ENCODE results near the gene STX18. TPM values are rescaled to one million over a fixed set of nuclear protein-coding genes. Genes with fewer than 3 reads are reported as not detected.

STX18 gene
- total RNA-seq, 1 experiment from 2014 or later = 18.5 TPM

DNA sequence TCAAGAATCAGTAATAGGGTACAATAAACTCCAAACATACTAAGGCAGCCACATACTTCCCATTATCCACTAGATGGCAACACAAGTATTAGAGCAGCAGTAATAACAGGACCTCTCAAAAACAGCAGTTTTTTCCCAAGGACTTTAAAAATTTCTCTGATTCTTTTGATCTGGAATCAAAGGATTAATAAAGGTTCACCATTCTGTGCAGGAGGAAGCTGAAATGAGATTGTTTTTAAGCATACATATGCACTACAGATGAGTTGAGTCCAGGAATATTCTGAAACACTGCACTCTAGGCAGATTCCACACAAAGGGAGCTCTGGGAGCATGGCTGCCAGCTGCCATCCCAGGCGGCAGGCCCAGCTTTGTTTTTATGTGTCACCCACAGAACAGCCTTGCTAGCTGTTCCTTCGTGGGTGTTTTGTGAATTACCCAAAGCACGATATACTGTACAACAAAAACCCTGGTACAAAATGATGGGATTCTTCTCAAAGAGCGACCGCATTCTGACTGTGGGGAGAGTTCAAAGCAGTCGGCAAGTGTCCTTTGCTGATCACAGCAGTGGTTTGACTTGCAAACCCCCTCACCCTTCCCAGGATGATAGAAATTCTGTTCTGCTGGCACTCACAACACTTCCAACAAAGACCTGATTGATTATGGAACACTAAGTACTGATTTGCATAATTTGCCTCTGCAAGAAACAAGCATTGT, 61.0 kb downstream of the STX18 start:
- POLR2A ChIA-PET = no interaction called here
- no peak for DNase-seq (ENCODE audit: low read depth, low spot score)
- Histone ChIP-seq H3K9ac (ENCODE audit: low read length) (no peak overlapping the region), H3K79me2 (ENCODE audit: insufficient read depth, low read length) (peaks cover 29% of the 10 kb centered on the region), H3K4me2 (ENCODE audit: low read length) (no peak overlapping the region), H3K36me3 (ENCODE audit: control insufficient read depth in 1 of 2, insufficient read depth in 2 of 2, low read length in 2 of 2) (no peaks in the 10 kb centered on the region), H3K27ac (ENCODE audit: low read depth, low read length) (no peak overlapping the region), H3K4me3 (replicated peaks in 1 of 2; ENCODE audit: low read depth in 1 of 2, low read length in 2 of 2) (no peak overlapping the region), H4K20me1 (ENCODE audit: insufficient read depth) (no peaks in the 10 kb centered on the region), H3K9me3 (ENCODE audit: control insufficient read depth in 1 of 2, insufficient read depth in 1 of 2, low read depth in 1 of 2, low read length in 2 of 2) (no peaks in the 10 kb centered on the region), H3K27me3 (ENCODE audit: insufficient read depth, low read length) (no peaks in the 10 kb centered on the region), H3K9me2 (ENCODE audit: insufficient read depth) (no peaks in the 10 kb centered on the region), H3K4me1 (ENCODE audit: control insufficient read depth in 1 of 2, insufficient read depth in 2 of 2, low read length in 2 of 2) (no peaks in the 10 kb centered on the region), H2AFZ (ENCODE audit: low read depth, low read length, poor library complexity, severe bottlenecking) (no peak overlapping the region)
- TF ChIP-seq, protein P1, sequence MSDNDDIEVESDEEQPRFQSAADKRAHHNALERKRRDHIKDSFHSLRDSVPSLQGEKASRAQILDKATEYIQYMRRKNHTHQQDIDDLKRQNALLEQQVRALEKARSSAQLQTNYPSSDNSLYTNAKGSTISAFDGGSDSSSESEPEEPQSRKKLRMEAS (IDR thresholded peaks at IDR 0.05) = no peak; the same call in 1 of the 2 replicates
- peak; percentile 54 for TF ChIP-seq RAD21 (IDR thresholded peaks at IDR 0.05; ENCODE audit: low read depth)
- TF ChIP-seq, protein P2, sequence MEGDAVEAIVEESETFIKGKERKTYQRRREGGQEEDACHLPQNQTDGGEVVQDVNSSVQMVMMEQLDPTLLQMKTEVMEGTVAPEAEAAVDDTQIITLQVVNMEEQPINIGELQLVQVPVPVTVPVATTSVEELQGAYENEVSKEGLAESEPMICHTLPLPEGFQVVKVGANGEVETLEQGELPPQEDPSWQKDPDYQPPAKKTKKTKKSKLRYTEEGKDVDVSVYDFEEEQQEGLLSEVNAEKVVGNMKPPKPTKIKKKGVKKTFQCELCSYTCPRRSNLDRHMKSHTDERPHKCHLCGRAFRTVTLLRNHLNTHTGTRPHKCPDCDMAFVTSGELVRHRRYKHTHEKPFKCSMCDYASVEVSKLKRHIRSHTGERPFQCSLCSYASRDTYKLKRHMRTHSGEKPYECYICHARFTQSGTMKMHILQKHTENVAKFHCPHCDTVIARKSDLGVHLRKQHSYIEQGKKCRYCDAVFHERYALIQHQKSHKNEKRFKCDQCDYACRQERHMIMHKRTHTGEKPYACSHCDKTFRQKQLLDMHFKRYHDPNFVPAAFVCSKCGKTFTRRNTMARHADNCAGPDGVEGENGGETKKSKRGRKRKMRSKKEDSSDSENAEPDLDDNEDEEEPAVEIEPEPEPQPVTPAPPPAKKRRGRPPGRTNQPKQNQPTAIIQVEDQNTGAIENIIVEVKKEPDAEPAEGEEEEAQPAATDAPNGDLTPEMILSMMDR (IDR thresholded peaks at IDR 0.05 in 2 of 3, conservative IDR thresholded peaks at IDR 0.05 in 1 of 3; ENCODE audit: borderline replicate concordance in 1 of 3, insufficient read depth in 1 of 3, low read depth in 2 of 3, low read length in 2 of 3) = peak; percentile 32 to 59 (median 51); a peak in 5 of 6 replicates
- TF ChIP-seq POLR2AphosphoS5 (IDR thresholded peaks at IDR 0.05; ENCODE audit: low read depth, low read length) = no peak
- TF ChIP-seq CBX3 (IDR thresholded peaks at IDR 0.05; ENCODE audit: low read depth) = no peak
- no peak for TF ChIP-seq TCF7L2 (IDR thresholded peaks at IDR 0.05; ENCODE audit: borderline replicate concordance, extremely low read depth, insufficient read depth, insufficient read length)
- RAD21 ChIA-PET (ENCODE audit: low non-redundant PET in 1 of 2, low total read pairs in 2 of 2, uncharacterized antibody in 2 of 2, unreplicated experiment in 2 of 2) = interaction anchor here in 1 of 2 experiments (0.5 to 0.8 kb wide), 2 partner anchors 186 to 389 kb away, joined by 3 to 4 read pairs; no protein-coding TSS in a partner anchor
- intact Hi-C loops (cut with micrococcal nuclease) = no loop called here
- no TSS peak for BruUV-seq (replicated peaks)
- CTCF ChIA-PET = interaction anchor here (1.3 kb wide), 1 partner anchor 49 kb away, joined by 3 read pairs; no protein-coding TSS in a partner anchor
- ATAC-seq = peak; percentile 70
